Esophagus squamous epithelium (tissue), 4 donors: Measurements from ENCODE around the gene EIF2S3B.

ENCODE experiments used
- POLR2A ChIP-seq, 4 donors: fragments of 450-650 bp; IDR thresholded peaks; one replicate each; pipeline ENCODE4 v1.6.1; 2017; ENCODE audit warnings: antibody characterized with exemption in 4 of 4, mild to moderate bottlenecking in 4 of 4, moderate library complexity in 3 of 4
- TF ChIP-seq, protein P1 (sequence below), 6 experiments: fragments of 450-650 bp in 4 of 6; fragments of 200-600 bp in 2 of 6; sonication (generic) in 2 of 6; IDR thresholded peaks; one replicate each; pipeline ENCODE4 v1.5.1; 2016 to 2019; ENCODE audit warnings: antibody characterized with exemption in 6 of 6, mild to moderate bottlenecking in 4 of 6, moderate library complexity in 4 of 6

- no peak for TF ChIP-seq POLR2A (IDR thresholded peaks at IDR 0.05)
- TF ChIP-seq, protein P1, sequence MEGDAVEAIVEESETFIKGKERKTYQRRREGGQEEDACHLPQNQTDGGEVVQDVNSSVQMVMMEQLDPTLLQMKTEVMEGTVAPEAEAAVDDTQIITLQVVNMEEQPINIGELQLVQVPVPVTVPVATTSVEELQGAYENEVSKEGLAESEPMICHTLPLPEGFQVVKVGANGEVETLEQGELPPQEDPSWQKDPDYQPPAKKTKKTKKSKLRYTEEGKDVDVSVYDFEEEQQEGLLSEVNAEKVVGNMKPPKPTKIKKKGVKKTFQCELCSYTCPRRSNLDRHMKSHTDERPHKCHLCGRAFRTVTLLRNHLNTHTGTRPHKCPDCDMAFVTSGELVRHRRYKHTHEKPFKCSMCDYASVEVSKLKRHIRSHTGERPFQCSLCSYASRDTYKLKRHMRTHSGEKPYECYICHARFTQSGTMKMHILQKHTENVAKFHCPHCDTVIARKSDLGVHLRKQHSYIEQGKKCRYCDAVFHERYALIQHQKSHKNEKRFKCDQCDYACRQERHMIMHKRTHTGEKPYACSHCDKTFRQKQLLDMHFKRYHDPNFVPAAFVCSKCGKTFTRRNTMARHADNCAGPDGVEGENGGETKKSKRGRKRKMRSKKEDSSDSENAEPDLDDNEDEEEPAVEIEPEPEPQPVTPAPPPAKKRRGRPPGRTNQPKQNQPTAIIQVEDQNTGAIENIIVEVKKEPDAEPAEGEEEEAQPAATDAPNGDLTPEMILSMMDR (IDR thresholded peaks at IDR 0.05): no peak
Measured at GRCh38 chr12:10505620-10506019, at the start of gene EIF2S3B.
